PFSK-1 (cell line): Measurements from ENCODE around the gene PTX3.

Experiments used
- FOXP2 ChIP-seq: optimal IDR thresholded peaks from 2 replicates; pipeline ENCODE3; 2011; ENCODE audit warnings: borderline replicate concordance, control low read depth, inconsistent platforms; ENCODE audit not compliant: insufficient read depth; ENCODE audit errors: extremely low read length, extremely low read depth
- POLR2AphosphoS5 ChIP-seq: IDR thresholded peaks from 2 replicates; pipeline ENCODE4 v1.6.1; 2012; ENCODE audit warnings: low read depth, mild to moderate bottlenecking, control low read depth, low read length, moderate library complexity
- REST ChIP-seq, 2 experiments: IDR thresholded peaks; 2 replicates each; pipeline versions ENCODE4 v1.6.1 to v1.8.0; 2011 to 2012; ENCODE audit warnings: low read depth in 2 of 2, low read length in 2 of 2, control low read depth in 1 of 2, inconsistent platforms in 1 of 2, mild to moderate bottlenecking in 1 of 2, moderate library complexity in 1 of 2; ENCODE audit not compliant: insufficient read depth in 1 of 2
- TAF1 ChIP-seq: IDR thresholded peaks from 2 replicates; pipeline ENCODE4 v1.6.1; 2012; ENCODE audit warnings: low read length, control low read depth, borderline replicate concordance; ENCODE audit not compliant: insufficient read depth

DNA sequence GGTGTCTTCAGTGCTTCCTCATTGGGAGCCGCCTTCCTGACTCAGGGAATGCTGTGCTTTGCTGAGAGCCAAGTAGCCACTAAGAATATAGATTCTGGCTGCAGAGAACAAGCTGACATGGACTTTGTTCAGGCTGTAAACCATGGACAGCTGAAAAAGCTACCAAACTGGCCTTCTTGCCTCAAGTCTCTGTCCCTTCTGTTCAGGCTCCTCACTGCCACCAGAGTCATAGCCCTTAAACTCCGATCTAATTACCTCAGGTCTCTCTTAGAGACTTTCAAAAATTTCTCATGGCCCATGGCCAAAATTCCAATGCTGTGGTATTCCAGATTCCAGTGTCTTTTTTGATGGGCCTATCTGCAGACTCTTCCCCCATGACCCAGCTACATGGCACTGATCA, 19.4 kb upstream of the PTX3 start:
- TF ChIP-seq POLR2AphosphoS5 (no peak), FOXP2 (no peak), REST (IDR thresholded peaks at IDR 0.05; ENCODE audit: insufficient read depth in 1 of 2, low read depth in 2 of 2, low read length in 2 of 2) (no peak), TAF1 (no peak)
